HG03103 (cell line): ENCODE data around the gene PPP1R14C.
"Not testable (repeated sequence)": the region's sequence is repeated elsewhere in the genome, so short reads cannot be mapped to it uniquely, and the experiment has no call there.

Experiments
- ATAC-seq: cut with Tn5 transposase; IDR thresholded peaks from one replicate; pipeline ENCODE4 v1.9.1; 2021; ENCODE audit warnings: low read depth; ENCODE audit not compliant: unreplicated experiment

PPP1R14C gene

DNA sequence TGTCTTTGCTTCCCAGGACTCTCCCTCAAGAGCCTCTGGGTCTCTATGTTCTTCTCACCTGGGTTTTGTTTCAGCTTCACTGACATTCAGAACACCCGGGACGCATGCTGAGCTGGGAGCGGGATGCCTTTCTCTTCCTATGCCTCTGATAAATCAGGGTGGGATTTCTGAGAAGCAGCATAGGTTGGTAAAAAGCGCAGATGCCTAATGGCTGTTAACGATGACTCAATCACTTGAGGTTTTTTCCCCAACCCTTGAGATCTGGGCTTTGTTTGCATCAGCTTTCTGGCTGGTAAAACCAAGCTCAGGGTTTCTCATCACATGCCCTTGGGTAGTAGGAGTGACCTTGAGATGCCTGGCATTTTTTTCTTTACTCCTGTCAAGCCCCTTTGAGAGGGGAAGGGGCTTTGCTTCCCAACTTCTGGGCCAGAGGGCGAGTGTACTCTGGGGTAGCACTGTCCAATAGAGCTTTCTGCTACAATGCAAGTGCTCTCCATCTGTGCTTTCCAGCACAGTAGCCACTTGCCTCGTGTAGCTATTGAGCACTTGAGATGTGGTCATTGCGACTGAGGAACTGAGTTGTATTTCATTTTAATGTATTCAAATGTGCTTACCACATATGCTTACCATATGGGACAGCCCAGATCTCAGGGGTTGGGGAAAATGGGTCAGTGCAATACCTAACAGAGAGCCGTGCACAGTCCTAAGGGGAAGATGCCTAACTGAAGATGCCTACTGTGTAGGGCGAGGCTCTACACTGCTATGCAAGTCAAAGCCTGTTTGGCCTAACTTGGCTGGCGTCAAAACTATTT lies 69.1 kb downstream of the PPP1R14C start:
- no peak for ATAC-seq

GRCh38 chr6:150212778-150213177 lies 69.9 kb downstream of the PPP1R14C start:
- ATAC-seq, result no peak

DNA sequence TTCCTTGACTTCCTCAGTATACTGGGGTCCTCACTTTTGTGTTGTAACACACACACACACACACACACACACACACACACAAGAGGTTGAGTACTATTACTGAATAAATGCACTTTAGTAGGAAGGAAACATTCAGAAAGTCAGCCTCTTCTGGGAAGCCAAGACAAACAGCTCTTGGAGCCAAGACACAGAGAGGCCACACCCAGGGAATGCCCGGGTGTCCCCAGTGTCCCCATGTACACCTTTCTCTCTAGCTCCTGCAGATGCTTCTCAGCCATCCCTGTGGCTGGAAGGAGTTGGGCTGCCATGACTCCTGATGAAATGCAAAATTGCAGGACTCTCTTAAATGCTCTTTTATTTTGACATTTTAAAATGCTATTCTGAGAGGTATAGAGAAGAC lies 70.5 kb downstream of the PPP1R14C start:
- no peak for ATAC-seq

DNA sequence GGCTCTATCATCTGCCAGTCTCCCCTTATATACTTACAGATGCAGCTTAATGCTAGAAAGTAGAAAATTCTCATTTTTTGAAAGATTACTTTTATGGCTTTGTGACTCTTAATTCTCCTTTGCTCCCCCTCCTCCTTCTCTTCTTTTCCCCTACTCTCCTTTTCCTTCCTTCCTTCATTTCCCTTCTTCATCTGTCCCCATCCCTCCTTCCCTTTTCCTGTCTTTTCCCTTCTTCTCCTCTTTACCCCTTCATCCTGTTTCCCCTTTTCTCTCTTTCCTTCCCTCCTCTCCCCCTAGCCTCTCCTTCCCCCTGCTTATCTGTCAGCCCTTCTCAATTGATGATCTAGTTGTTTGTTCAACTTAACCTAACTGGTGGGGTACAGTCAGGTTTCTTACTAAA lies 71.5 kb downstream of the PPP1R14C start:
- no peak for ATAC-seq

DNA sequence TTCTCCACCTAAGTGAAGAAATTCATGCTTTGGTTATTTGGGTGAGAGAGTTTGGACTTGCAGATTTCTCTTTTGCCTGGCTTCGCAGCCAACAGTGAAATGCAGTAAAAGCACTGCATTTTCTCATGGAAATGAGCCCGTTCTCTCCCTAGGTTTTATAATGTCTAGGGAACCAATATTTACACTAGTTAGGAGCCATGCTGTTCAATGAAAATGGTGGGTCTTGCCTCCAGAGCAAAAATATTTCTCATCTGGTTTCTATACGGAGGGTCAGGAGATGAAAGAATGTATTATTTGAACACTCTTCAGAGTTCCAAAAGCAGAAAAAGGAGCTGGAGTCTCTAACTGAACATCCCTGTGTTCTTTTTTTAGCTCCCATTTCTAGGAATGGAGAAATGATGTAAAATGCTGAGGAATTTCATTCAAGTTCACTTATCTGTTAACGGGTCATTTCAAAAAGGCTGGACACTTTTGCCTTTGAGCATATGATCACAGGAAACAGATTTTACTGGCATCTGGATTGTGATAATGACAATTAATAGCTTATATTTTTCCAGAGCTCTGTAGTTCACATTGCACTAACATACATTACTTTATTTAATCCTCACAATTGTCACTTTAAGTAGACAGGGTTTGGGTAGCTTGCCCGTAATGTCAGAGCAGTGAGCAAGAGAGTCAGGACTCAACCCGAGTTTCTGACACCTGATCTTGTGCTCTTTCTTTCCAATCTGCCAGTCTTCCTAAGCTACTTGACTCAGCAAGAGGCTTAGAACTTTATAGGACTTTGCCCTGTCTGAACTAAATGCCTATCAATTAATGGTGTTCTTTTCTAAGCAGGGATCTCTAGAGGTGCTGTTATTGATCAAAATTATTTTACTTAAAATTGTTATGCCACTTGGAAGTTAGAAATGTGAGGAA lies 78.0 kb downstream of the PPP1R14C start:
- ATAC-seq, result no peak

GRCh38 chr6:150224820-150225219 lies 82.0 kb downstream of the PPP1R14C start:
- ATAC-seq, result no peak

- no peak for ATAC-seq
Observed at GRCh38 chr6:150227281-150227680, 84.4 kb downstream of the PPP1R14C start.

GRCh38 chr6:150228072-150228733 lies 85.4 kb downstream of the PPP1R14C start:
- ATAC-seq, result no peak

GRCh38 chr6:150229436-150230163 lies 86.8 kb downstream of the PPP1R14C start:
- no peak for ATAC-seq

GRCh38 chr6:150230164-150230561 lies 87.3 kb downstream of the PPP1R14C start:
- ATAC-seq, result no peak

- ATAC-seq, result no peak
Observed at GRCh38 chr6:150230832-150231524, 88.1 kb downstream of the PPP1R14C start.

DNA sequence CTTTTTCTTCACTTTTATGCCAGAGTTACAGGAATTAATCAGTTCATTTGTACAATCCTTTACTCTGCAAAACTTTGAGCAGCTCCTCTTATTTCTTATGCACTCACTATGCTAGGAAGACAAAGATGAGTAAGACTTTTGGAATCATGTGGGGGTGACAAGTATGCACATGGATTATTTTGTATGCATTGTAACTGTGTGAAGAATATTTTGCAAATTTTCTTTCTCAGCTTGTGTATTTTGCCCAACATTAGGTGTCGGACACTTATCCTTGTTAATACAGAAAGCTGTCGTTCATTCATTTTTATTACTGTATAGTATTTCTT lies 88.6 kb downstream of the PPP1R14C start:
- ATAC-seq, result no peak

- no peak for ATAC-seq
Observed at GRCh38 chr6:150233843-150234269, 91.0 kb downstream of the PPP1R14C start.

DNA sequence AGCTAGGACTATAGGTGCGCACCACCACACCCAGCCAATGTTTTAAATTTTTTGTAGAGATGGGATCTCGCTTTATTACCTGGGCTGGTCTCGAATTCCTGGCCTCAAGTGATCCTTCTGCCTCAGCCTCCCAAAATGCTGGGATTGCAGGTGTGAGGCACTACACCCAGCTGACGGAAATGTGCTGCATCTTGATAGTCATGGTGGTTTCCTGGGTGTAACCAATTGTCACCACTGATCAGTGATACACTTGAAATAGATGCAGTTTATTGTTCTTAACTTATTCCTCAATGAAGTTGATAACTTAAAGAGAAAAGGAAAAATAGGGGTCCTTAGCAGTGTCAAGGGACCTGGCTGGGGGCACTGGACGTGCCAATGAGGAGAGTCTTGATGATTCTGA lies 92.4 kb downstream of the PPP1R14C start:
- ATAC-seq, result no peak

- no peak for ATAC-seq
Observed at GRCh38 chr6:150236114-150236513, 93.3 kb downstream of the PPP1R14C start.

DNA sequence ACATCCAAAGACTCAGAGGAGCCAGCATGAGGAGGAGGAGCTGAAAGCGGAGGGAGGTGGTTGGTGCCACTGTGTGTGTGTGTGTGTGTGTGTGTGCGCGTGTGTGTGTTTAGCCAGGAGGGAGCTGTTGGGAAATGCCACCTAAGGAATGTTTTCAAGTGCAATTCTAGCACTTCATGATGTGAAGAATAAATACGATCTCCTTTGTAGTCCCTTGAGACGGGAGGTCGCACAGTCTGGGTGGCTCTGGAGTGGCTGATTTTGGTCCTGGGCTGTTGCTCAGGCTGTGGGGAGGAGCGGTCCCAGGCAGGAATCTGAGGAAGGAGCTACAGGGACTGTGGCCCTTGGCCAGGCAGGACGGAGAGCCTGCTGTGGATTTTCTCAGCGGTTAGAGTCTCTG lies 93.7 kb downstream of the PPP1R14C start:
- ATAC-seq, result no peak

DNA sequence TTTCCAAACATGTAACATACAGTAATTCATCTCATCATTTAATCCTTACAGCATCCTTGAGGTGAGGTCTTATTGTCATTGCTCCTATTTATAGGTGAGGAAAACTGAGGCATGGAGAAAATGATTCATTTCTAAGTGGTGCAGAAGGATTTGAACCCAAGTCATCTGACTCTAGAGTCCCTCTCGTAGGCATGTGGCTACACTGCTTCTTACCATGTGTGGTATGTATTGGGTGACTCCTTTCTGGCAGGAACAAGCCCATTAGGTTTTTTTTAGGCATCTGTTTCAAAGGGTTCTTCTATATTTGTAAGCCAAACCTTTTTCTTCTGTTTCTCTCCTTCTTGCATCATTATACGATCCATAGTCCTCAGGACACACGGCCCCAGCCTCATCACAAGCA lies 94.8 kb downstream of the PPP1R14C start:
- ATAC-seq, result no peak

- no peak for ATAC-seq
Observed at GRCh38 chr6:150238336-150238741, 95.5 kb downstream of the PPP1R14C start.

DNA sequence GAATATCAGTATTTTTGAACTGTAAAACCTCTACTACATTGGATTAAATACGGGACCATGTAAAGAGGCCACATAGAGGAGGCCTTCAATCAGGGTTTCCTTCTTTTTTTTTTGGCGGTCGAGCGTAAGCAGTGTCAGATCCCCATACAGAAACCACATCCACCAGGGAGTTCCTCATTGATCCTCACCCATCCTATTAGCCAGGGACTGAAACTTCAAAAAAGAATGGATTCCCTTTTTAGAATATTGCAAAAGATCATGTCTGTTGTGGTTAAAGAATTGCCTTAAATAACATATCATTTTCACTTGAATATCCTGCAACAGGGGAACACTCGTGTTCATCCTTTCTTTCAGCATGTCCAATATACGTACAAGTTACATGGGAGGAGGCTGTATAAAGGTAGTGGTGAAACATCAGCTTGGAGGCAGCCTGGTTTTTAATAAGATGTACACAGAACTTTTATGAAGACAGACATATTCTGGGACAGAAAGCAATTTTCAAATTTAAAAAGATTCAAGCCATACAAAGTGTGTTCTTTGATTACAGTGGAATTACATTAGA lies 96.1 kb downstream of the PPP1R14C start:
- no peak for ATAC-seq

DNA sequence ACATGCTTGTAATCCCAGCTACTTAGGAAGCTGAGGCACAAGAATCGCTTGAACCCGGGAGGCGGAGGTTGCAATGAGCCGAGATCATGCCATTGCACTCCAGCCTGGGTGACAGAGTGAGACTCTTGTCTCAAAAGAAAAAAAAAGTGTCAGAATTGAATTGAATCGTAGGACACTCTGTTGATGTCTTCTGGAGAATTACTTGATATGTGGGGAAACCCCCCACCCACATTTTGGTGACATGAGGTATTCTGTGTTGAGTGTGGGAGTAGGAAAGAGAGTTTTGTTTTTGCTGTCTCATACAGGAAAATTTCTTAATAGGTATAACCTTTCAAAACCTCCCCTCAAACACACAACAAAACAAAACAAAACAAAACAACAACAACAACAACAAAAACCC lies 98.9 kb downstream of the PPP1R14C start:
- ATAC-seq, result not testable (repeated sequence)
